ENCODE results near the gene RPS15A. TPM values are rescaled to one million over a fixed set of nuclear protein-coding genes. Genes with fewer than 3 reads are reported as not detected.
A peak's percentile ranks its signal among the peaks of the same experiment; 100 is the strongest.

The RPS15A gene
- polyA plus RNA-seq, 1 experiment, result 2,792 TPM

DNA sequence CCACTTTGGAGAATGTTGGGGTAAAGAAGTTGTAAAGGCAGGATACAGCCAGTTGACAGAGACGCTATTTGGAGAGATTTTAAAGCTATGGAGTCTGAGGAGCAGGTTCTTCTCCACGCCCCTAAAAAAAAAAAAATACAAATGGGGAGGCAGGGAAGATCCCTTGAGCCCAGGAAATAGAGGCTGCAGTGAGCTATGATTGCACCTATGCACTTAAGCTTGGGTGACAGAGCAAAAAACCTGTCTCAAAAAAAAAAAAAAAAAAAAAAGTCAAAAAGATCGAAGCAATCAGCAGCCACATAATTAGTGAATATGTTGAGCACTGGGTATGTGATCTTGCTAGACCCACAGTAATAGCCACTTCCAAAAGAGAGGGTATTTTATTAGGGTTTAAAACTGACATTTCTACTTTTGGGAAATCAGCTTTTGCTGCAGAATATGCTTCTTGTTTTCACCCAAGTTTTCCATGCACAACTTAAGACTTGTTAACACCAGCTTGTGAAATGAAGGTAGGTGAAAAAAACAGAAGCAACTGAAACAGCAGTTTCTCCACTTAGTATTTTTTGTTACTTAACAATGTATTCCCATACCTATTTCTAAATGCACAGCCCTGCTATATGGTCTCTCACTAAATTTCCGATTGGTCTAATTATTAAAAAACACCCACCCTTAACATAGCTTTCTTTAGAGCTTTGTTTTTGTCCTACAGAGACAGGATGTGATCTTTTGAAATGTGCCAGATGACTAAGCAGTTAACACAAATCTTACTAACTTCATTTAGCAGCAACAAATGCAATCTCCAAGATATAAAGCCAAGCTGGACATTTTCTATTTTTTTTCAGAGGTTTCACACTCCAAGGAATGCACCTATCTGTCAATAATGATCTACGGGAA lies 13.7 kb upstream of the RPS15A start:
- POLR2A ChIA-PET, result no interaction called here
- H3K36me3 ChIP-seq (ENCODE audit: control insufficient read depth, insufficient read depth, low read length), result no peaks in the 10 kb centered on the region; the same call in 1 of the 2 replicates
- no peak overlapping the region for H3K4me3 ChIP-seq (ENCODE audit: low read depth, low read length)
- TF ChIP-seq, protein P1, sequence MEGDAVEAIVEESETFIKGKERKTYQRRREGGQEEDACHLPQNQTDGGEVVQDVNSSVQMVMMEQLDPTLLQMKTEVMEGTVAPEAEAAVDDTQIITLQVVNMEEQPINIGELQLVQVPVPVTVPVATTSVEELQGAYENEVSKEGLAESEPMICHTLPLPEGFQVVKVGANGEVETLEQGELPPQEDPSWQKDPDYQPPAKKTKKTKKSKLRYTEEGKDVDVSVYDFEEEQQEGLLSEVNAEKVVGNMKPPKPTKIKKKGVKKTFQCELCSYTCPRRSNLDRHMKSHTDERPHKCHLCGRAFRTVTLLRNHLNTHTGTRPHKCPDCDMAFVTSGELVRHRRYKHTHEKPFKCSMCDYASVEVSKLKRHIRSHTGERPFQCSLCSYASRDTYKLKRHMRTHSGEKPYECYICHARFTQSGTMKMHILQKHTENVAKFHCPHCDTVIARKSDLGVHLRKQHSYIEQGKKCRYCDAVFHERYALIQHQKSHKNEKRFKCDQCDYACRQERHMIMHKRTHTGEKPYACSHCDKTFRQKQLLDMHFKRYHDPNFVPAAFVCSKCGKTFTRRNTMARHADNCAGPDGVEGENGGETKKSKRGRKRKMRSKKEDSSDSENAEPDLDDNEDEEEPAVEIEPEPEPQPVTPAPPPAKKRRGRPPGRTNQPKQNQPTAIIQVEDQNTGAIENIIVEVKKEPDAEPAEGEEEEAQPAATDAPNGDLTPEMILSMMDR (IDR thresholded peaks at IDR 0.05; ENCODE audit: insufficient read depth, low read depth, low read length), result no peak
- CTCF ChIA-PET, result interaction anchor here (0.7 to 1.4 kb wide), 7 partner anchors 11 to 314 kb away, joined by 3 to 5 read pairs (median 4); partner anchors contain the start of gene RPS15A
- DNase-seq (ENCODE audit: low read depth), result no peak
- no peaks in the 10 kb centered on the region for H3K27me3 ChIP-seq (ENCODE audit: control insufficient read depth, insufficient read depth, low read length)

GRCh38 chr16:18802767-18803343 lies 12.7 kb upstream of the RPS15A start:
- ChIA-PET CTCF (interaction anchor here (0.7 to 3.4 kb wide), 6 partner anchors 13 to 180 kb away, joined by 3 to 44 read pairs (median 4); partner anchors contain the start of gene RPS15A), POLR2A (no interaction called here)
- H3K36me3 ChIP-seq (ENCODE audit: control insufficient read depth, insufficient read depth, low read length), result no peaks in the 10 kb centered on the region; the same call in 1 of the 2 replicates
- H3K4me3 ChIP-seq (ENCODE audit: low read depth, low read length), result no peak overlapping the region
- no peak for DNase-seq (ENCODE audit: low read depth)
- TF ChIP-seq, protein P1 (IDR thresholded peaks at IDR 0.05; ENCODE audit: insufficient read depth, low read depth, low read length), result no peak
- H3K27me3 ChIP-seq (ENCODE audit: control insufficient read depth, insufficient read depth, low read length), result no peaks in the 10 kb centered on the region

GRCh38 chr16:18801145-18801972 lies 11.2 kb upstream of the RPS15A start, which contains the start of gene ARL6IP1:
Gene ARL6IP1, minus strand, starts transcription at chr16:18801549. Its CDS starts 83 bp downstream, at chr16:18801466.
- peak; percentile 97 for DNase-seq (ENCODE audit: low read depth)
- H3K4me3 ChIP-seq (ENCODE audit: low read depth, low read length), result peak within 1 kb of the TSS; percentile 93
- TF ChIP-seq, protein P1 (IDR thresholded peaks at IDR 0.05; ENCODE audit: insufficient read depth, low read depth, low read length), result peak; percentile 94
- POLR2A ChIA-PET, result interaction anchor here (1.8 to 3.3 kb wide), 2 partner anchors 11 to 13 kb away, joined by 15 to 31 read pairs; partner anchors contain the start of gene RPS15A
- CTCF ChIA-PET, result interaction anchor here (0.6 to 3.4 kb wide), 19 partner anchors 9 to 745 kb away, joined by 3 to 44 read pairs (median 4); partner anchors contain the start of gene RPS15A
- H3K36me3 ChIP-seq (ENCODE audit: control insufficient read depth, insufficient read depth, low read length), result no peaks in the 10 kb centered on the region
- no peaks in the 10 kb centered on the region for H3K27me3 ChIP-seq (ENCODE audit: control insufficient read depth, insufficient read depth, low read length)

DNA sequence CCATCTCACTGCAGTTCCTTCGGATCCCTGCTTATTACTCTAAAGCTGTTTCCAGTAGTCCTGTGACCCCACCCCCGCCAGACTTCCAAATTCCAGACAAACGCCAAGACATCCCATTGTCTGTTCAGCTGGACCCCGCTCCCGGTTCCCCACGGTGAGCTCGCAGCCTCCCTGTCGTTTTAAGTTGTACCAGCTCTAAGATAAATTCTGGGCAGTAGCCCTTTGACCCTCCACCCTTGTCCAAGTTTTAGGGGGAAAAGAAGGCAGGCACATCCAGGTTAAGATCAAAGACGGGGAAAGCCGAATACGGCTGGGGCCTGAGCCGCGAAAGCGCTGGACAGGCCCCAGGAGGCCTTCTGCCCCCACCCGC lies 10.6 kb upstream of the RPS15A start:
- Histone ChIP-seq H3K4me3 (ENCODE audit: low read depth, low read length) (peak overlapping the region; percentile 93), H3K27me3 (ENCODE audit: control insufficient read depth, insufficient read depth, low read length) (no peaks in the 10 kb centered on the region), H3K36me3 (ENCODE audit: control insufficient read depth, insufficient read depth, low read length) (no peaks in the 10 kb centered on the region)
- TF ChIP-seq, protein P1 (IDR thresholded peaks at IDR 0.05; ENCODE audit: insufficient read depth, low read depth, low read length), result no peak
- POLR2A ChIA-PET, result interaction anchor here (1.8 to 3.3 kb wide), 2 partner anchors 11 to 12 kb away, joined by 15 to 31 read pairs; partner anchors contain the start of gene RPS15A
- CTCF ChIA-PET, result interaction anchor here (1.2 to 3.4 kb wide), 4 partner anchors 10 to 121 kb away, joined by 3 to 44 read pairs (median 4); partner anchors contain the start of gene RPS15A
- DNase-seq (ENCODE audit: low read depth), result no peak
